ENCODE data around the gene CALHM6. TPM values are rescaled to one million over a fixed set of nuclear protein-coding genes. Genes with fewer than 3 reads are reported as not detected.
A peak's percentile ranks its signal among the peaks of the same experiment; 100 is the strongest.

CALHM6 gene
- total and polyA plus RNA-seq, 2 experiments from 2014 or later = 1.2 to 1.6 TPM

DNA sequence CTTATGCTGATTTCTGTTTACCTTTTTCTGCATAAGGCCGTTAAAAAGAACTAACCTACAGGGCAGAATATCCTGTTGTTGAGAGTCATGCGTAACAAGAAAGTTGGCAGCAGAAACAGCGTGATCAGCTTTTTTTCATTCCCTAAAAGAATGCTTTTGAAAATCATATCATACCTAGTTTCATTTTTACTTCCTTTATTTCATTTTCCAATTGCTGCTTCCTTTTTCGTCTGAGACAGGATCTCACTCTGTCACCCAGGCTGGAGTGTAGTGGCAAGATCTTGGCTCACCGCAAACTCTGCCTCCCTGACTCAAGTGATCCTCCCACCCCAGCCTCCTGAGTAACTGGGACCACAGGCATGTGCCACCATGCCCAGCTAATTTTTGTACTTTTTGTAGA, 4.1 kb downstream of the CALHM6 start:
- H3K27me3 Mint-ChIP-seq (ENCODE audit: insufficient read depth, low read depth, poor library complexity) = peaks cover 28% of the 10 kb centered on the region
- no peaks in the 10 kb centered on the region for H3K9me3 Mint-ChIP-seq
- no peak overlapping the region for H3K4me3 ChIP-seq
- no peaks in the 10 kb centered on the region for H4K20me1 ChIP-seq (replicated peaks; ENCODE audit: insufficient read depth)
- no peaks in the 10 kb centered on the region for H3K36me3 Mint-ChIP-seq (ENCODE audit: low read depth)
- no peak for DNase-seq (ENCODE audit: low spot score)
- H3K4me2 ChIP-seq = no peak overlapping the region
- ATAC-seq = no peak
- H3K4me1 ChIP-seq (ENCODE audit: insufficient read depth) = no peaks in the 10 kb centered on the region; the same call in 1 of the 2 replicates
- peaks cover 31% of the 10 kb centered on the region for H3K4me1 Mint-ChIP-seq
- no peaks in the 10 kb centered on the region for H3K9me2 ChIP-seq (ENCODE audit: insufficient read depth)
- no peak overlapping the region for H3K27ac ChIP-seq (ENCODE audit: low read depth)
- no peak overlapping the region for H3K27ac Mint-ChIP-seq
- no peak overlapping the region for H3K4me3 Mint-ChIP-seq
- H3K27me3 ChIP-seq (ENCODE audit: insufficient read depth) = peaks cover 36% of the 10 kb centered on the region
- H3F3A ChIP-seq (replicated peaks; ENCODE audit: low read depth) = peaks cover 4% of the 10 kb centered on the region
- no peaks in the 10 kb centered on the region for H3K36me3 ChIP-seq (ENCODE audit: insufficient read depth)
- H3K79me2 ChIP-seq (replicated peaks; ENCODE audit: insufficient read depth) = no peaks in the 10 kb centered on the region
- TF ChIP-seq ZNF331 (CRISPR knock-in tag; IDR thresholded peaks at IDR 0.05; ENCODE audit: low read depth) = no peak
- no peak for TF ChIP-seq ZNF114 (CRISPR knock-in tag; IDR thresholded peaks at IDR 0.05)
- TF ChIP-seq EZH2phosphoT487 (IDR thresholded peaks at IDR 0.05; ENCODE audit: unreplicated experiment) = no peak
- TF ChIP-seq, protein P1, sequence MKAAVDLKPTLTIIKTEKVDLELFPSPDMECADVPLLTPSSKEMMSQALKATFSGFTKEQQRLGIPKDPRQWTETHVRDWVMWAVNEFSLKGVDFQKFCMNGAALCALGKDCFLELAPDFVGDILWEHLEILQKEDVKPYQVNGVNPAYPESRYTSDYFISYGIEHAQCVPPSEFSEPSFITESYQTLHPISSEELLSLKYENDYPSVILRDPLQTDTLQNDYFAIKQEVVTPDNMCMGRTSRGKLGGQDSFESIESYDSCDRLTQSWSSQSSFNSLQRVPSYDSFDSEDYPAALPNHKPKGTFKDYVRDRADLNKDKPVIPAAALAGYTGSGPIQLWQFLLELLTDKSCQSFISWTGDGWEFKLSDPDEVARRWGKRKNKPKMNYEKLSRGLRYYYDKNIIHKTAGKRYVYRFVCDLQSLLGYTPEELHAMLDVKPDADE (IDR thresholded peaks at IDR 0.05) = no peak
- no peak for TF ChIP-seq CREB1 (CRISPR knock-in tag; IDR thresholded peaks at IDR 0.05; ENCODE audit: low read depth)
- TF ChIP-seq NANOG (IDR thresholded peaks at IDR 0.05; ENCODE audit: borderline replicate concordance) = no peak
- TF ChIP-seq, protein P2, sequence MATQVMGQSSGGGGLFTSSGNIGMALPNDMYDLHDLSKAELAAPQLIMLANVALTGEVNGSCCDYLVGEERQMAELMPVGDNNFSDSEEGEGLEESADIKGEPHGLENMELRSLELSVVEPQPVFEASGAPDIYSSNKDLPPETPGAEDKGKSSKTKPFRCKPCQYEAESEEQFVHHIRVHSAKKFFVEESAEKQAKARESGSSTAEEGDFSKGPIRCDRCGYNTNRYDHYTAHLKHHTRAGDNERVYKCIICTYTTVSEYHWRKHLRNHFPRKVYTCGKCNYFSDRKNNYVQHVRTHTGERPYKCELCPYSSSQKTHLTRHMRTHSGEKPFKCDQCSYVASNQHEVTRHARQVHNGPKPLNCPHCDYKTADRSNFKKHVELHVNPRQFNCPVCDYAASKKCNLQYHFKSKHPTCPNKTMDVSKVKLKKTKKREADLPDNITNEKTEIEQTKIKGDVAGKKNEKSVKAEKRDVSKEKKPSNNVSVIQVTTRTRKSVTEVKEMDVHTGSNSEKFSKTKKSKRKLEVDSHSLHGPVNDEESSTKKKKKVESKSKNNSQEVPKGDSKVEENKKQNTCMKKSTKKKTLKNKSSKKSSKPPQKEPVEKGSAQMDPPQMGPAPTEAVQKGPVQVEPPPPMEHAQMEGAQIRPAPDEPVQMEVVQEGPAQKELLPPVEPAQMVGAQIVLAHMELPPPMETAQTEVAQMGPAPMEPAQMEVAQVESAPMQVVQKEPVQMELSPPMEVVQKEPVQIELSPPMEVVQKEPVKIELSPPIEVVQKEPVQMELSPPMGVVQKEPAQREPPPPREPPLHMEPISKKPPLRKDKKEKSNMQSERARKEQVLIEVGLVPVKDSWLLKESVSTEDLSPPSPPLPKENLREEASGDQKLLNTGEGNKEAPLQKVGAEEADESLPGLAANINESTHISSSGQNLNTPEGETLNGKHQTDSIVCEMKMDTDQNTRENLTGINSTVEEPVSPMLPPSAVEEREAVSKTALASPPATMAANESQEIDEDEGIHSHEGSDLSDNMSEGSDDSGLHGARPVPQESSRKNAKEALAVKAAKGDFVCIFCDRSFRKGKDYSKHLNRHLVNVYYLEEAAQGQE (IDR thresholded peaks at IDR 0.05; ENCODE audit: unreplicated experiment) = no peak
- no peak for TF ChIP-seq STAT1 (IDR thresholded peaks at IDR 0.05; ENCODE audit: unreplicated experiment)
- TF ChIP-seq POLR2AphosphoS5 (IDR thresholded peaks at IDR 0.05; ENCODE audit: low read depth) = no peak
- TF ChIP-seq, protein P3, sequence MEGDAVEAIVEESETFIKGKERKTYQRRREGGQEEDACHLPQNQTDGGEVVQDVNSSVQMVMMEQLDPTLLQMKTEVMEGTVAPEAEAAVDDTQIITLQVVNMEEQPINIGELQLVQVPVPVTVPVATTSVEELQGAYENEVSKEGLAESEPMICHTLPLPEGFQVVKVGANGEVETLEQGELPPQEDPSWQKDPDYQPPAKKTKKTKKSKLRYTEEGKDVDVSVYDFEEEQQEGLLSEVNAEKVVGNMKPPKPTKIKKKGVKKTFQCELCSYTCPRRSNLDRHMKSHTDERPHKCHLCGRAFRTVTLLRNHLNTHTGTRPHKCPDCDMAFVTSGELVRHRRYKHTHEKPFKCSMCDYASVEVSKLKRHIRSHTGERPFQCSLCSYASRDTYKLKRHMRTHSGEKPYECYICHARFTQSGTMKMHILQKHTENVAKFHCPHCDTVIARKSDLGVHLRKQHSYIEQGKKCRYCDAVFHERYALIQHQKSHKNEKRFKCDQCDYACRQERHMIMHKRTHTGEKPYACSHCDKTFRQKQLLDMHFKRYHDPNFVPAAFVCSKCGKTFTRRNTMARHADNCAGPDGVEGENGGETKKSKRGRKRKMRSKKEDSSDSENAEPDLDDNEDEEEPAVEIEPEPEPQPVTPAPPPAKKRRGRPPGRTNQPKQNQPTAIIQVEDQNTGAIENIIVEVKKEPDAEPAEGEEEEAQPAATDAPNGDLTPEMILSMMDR (conservative IDR thresholded peaks at IDR 0.05; ENCODE audit: low read depth in 2 of 2) = no peak
- TF ChIP-seq, protein P4, sequence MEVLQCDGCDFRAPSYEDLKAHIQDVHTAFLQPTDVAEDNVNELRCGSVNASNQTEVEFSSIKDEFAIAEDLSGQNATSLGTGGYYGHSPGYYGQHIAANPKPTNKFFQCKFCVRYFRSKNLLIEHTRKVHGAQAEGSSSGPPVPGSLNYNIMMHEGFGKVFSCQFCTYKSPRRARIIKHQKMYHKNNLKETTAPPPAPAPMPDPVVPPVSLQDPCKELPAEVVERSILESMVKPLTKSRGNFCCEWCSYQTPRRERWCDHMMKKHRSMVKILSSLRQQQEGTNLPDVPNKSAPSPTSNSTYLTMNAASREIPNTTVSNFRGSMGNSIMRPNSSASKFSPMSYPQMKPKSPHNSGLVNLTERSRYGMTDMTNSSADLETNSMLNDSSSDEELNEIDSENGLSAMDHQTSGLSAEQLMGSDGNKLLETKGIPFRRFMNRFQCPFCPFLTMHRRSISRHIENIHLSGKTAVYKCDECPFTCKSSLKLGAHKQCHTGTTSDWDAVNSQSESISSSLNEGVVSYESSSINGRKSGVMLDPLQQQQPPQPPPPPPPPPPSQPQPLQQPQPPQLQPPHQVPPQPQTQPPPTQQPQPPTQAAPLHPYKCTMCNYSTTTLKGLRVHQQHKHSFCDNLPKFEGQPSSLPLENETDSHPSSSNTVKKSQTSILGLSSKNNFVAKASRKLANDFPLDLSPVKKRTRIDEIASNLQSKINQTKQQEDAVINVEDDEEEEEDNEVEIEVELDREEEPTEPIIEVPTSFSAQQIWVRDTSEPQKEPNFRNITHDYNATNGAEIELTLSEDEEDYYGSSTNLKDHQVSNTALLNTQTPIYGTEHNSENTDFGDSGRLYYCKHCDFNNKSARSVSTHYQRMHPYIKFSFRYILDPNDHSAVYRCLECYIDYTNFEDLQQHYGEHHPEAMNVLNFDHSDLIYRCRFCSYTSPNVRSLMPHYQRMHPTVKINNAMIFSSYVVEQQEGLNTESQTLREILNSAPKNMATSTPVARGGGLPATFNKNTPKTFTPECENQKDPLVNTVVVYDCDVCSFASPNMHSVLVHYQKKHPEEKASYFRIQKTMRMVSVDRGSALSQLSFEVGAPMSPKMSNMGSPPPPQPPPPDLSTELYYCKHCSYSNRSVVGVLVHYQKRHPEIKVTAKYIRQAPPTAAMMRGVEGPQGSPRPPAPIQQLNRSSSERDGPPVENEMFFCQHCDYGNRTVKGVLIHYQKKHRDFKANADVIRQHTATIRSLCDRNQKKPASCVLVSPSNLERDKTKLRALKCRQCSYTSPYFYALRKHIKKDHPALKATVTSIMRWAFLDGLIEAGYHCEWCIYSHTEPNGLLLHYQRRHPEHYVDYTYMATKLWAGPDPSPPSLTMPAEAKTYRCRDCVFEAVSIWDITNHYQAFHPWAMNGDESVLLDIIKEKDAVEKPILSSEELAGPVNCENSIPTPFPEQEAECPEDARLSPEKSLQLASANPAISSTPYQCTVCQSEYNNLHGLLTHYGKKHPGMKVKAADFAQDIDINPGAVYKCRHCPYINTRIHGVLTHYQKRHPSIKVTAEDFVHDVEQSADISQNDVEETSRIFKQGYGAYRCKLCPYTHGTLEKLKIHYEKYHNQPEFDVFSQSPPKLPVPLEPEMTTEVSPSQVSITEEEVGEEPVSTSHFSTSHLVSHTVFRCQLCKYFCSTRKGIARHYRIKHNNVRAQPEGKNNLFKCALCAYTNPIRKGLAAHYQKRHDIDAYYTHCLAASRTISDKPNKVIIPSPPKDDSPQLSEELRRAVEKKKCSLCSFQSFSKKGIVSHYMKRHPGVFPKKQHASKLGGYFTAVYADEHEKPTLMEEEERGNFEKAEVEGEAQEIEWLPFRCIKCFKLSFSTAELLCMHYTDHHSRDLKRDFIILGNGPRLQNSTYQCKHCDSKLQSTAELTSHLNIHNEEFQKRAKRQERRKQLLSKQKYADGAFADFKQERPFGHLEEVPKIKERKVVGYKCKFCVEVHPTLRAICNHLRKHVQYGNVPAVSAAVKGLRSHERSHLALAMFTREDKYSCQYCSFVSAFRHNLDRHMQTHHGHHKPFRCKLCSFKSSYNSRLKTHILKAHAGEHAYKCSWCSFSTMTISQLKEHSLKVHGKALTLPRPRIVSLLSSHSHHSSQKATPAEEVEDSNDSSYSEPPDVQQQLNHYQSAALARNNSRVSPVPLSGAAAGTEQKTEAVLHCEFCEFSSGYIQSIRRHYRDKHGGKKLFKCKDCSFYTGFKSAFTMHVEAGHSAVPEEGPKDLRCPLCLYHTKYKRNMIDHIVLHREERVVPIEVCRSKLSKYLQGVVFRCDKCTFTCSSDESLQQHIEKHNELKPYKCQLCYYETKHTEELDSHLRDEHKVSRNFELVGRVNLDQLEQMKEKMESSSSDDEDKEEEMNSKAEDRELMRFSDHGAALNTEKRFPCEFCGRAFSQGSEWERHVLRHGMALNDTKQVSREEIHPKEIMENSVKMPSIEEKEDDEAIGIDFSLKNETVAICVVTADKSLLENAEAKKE (CRISPR knock-in tag; IDR thresholded peaks at IDR 0.05) = no peak
- H2AFZ ChIP-seq = peak overlapping the region; percentile 75
